GM18858 (cell line): Measurements from ENCODE around the gene MRPL55.

Experiments used
- ATAC-seq: cut with Tn5 transposase; IDR thresholded peaks from one replicate; pipeline ENCODE4 v1.9.1; 2021; ENCODE audit not compliant: unreplicated experiment

Gene MRPL55

DNA sequence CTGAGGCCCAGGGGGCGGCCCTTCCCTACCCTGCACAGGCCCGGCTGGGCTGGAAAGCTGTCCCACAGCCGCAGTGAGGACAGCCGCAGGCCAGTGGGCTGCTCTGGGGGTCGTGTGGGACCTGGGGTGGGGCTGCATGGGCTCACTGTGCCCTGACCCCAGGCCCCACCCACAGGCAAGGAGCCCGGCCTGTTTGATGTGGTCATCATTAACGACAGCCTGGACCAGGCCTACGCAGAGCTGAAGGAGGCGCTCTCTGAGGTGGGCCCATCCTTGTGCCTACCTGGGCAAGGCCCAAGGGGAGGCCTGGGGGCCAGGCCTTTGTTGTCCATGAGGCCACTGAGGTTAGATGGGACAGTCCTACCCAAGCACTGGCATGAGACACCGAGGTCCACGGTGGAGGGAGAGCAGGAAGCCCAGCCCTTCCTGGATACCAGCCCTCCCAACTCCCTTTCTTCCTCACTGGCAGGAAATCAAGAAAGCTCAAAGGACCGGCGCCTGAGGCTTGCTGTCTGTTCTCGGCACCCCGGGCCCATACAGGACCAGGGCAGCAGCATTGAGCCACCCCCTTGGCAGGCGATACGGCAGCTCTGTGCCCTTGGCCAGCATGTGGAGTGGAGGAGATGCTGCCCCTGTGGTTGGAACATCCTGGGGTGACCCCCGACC is 39.2 kb upstream of the MRPL55 start:
- ATAC-seq, result no peak

DNA sequence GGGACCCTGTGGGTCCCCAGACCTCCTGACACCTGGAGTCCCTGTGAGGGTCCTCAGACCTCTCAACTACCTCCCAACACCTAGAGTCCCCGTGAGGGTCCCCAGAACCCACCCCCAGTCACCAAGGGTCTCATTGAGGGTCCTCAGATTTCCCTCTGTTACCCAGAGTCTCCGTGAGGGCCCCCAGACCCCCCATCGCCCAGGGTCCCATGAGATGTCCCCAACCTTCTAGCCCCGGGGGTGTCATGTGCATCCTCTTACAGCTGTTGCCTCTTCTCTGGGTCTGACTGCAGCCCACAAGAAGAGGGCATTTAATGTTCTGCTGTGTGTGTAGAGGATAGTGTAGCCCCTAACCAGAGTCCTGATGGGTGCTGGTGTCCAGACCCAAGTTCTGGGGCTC is 38.7 kb upstream of the MRPL55 start:
- ATAC-seq, result no peak

DNA sequence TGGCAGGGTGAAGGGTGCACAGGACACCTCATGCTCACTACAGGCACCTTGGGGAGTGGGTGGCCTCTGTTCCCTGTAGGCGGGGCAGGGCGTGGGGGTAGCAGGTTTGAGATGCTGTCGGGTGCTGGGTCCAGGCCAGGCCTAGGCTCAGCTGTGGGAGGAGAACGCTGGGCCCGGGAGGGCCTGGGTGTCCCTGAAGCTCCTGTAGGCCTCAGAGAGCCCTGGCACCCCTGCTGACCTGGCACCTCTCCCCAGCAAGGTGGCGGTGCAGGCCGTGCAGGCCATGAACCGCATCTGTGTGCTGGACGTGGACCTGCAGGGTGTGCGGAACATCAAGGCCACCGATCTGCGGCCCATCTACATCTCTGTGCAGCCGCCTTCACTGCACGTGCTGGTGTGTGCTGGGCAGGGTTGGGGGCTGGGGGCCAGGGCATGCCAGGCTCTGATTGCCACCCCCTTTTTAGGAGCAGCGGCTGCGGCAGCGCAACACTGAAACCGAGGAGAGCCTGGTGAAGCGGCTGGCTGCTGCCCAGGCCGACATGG is 38.1 kb upstream of the MRPL55 start:
- ATAC-seq, result no peak

DNA sequence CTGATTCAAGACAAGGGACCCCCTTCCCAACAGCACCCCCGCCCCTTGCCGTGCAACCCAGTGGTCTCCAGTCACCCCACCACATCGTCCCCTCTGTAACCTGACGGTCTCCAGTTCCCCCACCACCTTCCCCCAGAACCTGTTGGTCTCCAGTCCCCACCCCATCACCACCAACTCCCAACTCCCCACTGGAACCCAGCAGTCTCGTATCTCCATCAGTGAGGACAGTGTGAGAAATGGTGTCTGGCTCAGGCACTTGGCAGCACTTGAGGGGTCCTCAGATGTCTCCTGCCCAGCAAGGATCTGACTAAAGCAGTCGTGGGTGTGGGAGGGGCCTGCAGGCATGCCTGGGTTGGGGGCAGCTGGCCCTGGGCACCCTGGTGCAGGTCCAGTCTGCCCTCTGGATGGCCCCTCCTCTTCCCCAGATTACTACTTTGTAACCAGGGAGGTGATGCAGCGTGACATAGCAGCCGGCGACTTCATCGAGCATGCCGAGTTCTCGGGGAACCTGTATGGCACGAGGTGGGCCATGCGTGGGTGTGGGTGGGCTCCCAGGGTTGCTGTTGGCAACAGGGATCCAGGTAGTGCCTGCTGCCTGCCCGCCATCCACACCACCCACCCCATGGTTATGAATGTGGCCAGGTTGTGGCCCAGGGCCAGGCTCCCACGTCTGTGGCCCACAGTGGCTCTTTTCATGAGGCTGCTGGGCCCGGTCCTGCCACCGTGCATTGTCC is 37.5 kb upstream of the MRPL55 start:
- no peak for ATAC-seq

DNA sequence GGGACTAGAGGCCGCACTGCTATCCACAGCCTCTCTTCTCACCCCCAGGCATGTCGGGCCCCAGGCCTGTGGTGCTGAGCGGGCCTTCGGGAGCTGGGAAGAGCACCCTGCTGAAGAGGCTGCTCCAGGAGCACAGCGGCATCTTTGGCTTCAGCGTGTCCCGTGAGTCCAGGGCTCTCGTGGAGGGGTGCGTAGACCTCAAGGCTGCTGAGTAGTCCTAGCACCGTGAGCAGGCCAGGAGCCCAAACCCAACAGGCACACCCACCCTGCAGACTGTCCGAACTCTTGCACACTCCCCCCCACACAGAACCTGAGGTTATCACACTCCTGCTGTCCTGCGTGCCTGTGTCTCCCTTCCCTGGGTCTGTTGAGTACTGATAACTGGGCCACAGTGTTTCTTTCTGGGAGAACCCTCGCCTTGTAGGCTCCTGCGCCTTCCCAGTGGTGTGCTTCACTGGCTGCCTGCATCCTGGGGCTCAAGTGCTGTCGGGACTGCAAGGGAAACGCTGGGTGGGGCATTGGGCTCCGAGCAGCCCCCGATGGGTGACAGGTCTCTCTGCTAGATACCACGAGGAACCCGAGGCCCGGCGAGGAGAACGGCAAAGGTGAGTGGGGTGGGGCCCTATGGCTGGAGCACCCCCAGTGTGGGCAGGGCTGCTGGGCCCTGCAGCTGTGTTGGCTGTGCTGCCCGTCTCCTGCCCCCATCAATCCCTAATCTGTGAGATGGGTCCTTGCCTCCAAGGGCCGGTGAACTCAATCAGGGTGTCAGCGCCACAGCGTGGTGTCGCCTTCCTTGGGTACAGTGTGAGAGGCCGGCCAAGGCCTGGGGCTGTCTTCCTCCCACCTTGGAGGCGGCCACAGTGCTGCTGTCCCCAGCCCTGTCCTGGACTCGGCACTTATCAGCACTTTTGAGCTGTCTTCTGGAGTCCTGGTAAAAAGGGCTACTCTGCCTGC is 36.6 kb upstream of the MRPL55 start:
- no peak for ATAC-seq

DNA sequence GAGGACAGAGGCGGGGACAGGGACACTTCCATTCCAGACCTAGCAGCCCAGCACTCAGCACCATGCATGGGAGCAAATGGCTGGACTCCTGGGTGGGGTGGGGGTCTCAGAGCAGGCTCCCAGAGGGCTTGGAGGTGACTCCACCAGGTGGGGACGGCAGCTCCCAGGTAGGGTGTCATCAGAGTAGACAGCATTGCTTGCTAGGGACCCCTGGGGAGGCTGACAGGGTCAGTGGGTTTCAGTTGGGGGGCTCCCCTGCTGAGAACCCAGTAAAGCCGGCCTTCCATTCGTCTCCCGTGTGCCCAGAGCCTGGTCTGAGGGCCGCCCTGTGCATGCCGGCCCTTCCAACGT is 35.9 kb upstream of the MRPL55 start:
- no peak for ATAC-seq

DNA sequence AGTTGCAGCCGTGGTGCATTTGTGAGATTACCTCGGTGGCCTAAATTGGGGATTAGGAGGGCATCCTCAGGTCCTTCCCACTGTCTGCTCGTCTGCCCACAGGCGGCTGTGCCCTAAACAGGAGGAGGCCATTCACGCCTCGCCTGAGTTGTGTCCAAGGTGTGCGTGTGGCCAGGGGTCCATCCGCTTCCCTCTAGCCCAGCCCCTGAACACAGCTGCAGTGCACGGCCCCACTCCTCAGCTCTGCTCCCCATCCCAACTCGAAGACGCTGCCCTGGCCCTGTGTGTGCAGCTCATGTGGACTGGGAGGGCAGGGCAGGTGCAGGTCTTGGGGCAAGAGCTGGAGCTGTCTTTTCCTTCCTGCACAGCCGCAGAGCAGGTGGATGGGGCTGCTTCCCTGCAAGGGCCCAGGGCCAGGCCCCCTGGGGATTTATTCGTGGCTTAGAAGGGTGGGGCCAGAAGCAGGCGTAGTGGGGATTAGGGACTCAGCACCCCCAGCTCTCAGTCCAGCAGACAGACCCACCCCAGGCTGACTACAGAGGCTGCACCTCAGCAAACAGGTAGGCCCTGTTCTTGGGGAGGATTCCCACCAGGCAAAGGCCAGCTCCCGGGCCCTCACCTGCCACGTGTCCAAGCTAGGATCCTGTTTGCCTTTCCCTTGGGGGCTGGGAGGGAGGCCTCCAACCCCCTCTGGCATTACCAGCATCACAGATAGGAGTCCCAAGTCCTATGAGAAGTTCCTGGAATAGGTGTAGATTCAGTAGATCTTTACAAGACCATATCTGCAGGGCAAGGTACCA is 35.3 kb upstream of the MRPL55 start:
- ATAC-seq, result no peak

DNA sequence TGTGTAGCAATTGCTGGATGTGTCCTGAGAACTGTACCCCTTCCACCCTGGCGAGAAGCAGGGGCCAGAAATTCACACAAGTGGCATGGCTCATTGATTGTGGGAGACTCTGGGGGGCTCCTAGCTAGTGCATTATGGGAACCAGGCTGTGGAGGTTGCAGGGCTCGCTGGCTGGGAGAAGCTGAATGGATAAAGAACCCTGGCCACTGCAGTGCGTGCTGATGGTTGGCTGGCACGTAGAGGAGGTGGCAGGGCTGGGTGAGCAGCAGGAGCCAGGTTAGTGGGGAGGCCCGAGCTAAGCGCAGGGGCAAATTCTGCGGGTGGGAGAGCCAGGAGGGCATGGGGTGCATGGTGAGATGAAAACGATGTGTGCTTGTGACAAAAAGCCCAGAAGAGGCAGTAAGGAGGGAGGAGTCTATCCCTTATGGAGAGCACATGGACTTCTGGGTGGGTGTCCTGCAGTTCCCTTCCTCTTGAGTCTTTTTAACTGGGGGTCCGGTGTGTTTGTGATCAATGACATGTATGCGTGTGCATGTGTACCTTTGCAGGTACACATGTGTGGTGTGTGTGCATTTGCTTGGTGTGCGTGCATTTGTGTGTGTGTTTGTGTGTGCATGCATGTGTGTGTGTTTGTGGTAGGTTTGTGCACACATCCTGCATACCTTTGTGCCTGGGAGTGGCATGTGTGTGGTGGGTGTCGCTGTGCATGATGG is 34.5 kb upstream of the MRPL55 start:
- no peak for ATAC-seq

DNA sequence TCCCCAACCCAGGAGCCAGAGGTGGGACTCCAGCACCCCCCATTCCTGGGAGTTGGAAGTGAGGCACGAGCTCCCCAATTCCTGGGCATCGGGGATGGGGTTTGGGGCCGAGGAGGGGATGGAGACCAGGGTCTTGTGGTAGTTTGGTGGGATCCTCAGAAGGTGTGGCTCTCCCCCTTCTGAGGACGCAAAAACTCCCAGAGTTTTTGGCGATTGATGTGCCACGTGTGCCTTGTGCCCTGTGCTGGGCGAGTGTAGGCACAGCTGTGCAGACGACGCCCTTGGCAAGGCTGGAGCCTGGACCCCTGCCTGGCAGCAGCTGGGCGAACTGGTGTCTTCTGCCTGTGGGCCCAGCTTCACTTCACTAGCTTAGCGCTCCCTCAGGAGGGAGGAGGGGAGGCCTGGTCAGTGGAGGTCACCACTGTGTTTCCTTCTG is 33.6 kb upstream of the MRPL55 start:
- ATAC-seq, result no peak

DNA sequence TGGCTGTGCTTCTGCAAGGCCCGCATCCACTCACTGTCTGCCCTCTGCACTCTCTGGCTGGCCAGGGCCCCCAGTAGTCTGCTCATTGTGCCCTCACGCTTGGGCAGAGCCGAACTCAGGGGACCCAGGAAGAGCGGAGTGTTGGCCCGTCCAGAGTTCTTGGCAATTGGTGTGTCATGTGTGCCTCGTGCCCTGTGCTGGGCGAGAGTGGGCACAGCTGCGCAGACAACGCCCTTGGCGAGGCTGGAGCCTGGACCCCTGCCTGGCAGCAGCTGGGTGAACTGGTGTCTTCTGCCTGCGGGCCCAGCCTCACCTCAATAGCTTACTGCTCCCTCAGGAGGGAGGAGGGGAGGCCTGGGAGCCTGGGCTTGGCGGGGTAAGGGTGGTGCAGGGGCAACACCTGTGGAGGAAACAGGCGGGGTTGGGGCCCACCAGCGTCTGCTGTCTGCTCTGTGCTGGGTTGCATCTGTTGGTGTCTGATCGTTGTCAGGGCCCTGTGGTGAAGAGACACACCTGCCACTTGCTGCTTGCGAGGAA is 33.1 kb upstream of the MRPL55 start:
- ATAC-seq, result no peak

DNA sequence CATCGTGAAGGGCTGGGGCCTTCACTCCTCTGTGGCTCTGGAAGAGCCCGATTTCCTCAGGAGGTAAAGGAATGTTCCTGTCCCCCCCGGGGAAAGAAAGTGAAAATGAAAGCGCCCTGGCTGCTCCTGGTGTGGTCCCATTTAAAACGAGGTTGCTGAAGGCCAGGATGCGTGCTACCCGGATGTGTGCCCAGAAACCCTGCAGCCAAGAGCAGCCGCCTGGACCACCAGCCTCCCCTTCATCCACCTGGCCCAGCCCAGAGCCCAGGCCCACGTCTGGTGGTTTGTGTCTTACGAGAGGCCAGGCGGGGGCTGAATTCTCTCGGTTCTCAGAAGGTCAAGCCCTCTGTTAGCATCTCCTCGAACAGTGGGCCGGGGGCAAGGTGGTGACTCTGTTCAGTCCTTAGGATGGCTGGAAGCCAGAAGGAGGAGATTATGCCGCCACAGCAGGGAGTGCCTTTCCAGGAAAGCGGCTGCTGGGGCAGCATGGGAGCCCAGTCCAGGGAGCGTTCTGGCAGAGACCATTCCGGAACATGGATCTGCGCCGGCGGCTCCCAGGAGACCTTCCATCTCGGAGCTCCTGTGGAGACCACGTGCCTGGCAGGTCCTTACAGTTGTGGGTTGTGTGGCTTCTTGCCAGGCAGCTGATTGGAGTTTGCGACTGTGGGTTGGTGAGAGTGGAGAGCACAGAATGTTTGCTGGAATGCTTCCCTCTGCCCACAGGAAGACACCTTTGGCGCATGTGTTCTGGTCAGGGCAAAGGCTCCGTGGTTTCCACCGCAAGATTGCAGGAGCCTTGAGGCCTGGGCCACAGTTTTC is 32.3 kb upstream of the MRPL55 start:
- ATAC-seq, result no peak

DNA sequence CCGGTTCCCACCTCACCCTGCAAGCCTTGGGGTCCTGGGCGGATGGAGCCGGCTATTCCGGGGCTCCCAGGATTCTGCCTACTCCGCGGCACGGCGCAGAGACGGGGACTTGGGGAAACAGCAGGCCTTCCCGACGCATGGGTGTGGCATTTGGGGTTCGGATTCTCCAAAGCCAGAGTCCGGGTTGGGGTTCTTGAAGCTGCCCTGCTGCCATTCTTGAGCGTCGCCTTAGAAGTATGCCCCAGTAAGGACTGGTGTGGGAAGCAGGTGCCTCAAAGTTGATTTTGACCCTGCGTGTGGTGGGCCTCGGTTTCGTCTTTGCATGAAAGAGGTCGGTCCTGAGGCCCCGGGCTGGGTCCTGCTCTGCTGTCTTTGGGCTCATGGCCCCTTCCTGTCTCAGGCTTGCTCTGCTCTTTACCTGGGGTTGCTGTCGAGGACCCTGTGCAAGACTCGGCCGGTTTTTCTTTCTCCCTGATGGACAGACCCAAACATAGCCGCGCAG is 31.7 kb upstream of the MRPL55 start:
- ATAC-seq, result no peak

DNA sequence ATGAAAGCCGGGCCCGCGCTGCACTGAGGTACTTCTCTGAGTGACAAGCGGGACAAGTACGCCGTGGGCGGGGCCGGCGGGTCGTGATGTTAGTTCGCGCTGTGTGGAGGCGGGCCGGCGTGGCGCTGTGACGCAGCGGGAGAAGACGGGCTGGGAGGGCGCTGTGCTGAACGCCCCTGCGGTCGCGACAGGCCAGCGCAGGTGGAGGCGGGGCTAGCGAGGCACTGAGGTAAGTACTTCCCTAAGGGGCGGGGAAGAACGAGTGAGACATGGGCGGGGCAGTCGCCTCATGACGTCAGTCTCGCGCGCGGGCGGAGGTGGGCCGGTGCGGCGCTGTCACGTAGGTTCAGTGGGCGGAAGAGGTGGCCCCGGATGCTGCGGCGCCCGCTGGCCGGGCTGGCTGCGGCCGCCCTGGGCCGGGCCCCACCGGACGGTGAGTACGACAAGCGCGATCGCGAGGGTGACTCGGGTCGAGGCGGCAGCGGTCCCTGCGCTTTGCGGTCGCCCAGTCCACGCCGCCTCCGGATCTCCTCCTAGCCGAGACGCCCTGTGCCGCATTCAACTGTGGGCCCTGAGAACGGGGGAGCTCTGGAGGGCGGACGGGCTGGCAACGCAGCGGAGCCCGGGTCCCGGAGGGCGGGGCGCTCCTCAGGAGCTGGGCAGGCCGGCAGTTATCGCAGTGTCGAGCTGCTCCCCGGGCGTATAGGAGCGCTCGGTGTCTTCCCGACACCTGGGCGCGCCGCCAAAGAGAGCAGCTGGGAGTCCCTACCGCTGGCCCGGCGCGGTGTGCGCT is 31.0 kb upstream of the MRPL55 start, which contains the start of gene GUK1:
TSS of gene GUK1 (plus strand) at position 349 of the 793 bp plus-strand sequence. CDS start at position 373, 24 bp downstream.
- ATAC-seq, result peak; percentile 88

DNA sequence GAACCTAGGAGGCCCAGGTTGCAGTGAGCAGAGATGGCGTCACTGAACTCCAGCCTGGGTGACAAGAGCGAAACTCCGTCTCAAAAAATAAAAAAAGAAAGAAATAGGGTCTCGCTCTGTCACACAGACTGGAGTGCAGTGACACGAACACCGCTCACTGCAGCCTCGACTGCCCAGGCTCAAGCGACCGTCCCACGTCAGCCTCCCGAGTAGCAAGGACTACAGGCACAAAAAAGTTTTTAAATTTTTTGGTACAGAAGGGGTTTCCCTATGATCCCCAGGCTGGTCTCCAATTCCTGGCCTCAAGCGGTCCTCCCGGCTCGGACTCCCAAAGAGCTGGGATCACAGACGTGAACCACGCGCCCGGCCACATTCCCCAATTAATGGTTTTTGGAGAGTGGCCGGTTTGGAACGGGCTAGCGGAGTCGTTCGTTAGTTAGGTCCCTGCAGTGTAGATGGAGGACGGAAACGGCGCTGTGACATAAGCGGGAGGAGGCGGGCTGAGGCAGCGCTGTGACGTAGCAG is 30.4 kb upstream of the MRPL55 start:
- ATAC-seq, result no peak

DNA sequence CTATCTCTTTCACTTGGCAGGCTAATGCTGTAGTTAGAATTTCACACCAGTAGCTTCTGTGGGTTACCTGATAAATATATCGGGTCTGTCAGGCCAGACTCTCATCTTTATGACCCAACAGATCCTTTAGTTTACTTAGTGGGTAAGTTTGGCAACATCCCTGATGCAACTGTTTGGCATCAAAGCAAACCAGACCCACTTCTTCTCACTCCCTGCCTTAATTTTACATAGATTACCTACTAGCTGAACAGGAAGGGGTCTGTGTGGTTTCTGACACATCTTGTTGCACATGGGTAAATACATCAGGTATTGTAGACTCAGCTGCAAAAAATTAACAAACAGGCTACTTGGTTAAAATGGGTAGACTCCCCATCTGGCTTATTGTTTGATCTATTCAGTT is 27.8 kb upstream of the MRPL55 start:
- ATAC-seq, result no peak

DNA sequence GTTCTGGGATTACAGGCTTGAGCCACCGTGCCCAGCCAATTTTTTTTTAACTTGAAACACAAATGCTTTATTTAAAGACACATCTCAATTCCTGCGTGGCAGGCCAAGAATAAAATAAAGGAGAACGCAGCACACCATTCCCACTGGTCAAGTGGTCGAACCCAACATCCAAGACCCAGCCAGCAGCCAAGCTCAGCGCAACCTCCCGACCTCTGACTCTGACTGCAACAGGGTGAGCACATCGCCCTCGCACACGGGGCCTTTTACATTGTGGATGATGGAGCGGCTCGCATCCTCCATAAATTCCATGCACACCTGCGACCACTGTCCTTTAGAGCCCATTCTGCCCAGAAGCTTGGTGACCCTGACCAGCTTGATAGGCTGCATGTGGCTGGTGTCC is 25.5 kb upstream of the MRPL55 start:
- no peak for ATAC-seq

DNA sequence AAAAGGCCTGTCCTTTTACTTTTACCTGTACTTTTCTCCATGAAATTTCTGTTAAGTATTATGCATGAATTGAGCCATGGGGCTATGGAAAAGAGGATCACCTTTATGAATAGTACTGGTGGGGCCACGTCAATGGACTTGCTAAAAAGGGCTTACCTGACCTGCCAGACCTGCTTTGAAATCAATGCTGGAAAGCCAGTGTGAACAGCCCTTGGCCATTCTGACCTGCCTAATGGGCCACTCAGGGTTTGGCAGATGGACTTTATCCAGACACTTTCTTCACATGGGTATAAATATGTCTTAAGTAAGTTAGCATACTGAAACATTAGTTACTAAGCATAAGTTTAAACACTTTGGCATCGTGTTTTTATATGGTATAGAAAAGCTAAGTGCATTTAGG is 22.7 kb upstream of the MRPL55 start:
- no peak for ATAC-seq

DNA sequence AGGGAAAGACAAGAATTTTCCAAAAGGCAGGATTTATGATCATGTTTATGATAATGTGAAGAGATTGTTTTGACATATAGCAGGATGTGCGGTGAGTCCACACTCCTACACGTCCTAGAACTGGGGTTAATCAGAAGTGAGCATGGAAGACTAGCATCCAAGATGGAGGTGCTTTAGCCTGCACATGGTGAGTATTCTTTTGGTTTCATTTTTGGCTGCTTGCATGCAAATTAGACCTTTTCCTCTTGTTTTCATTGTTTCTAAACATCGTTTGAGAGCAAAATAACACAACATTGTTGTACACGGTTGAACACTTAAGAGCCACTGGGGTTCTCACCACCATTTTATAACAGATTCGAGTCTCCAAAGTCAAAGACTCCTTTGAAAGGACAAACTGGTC is 16.1 kb upstream of the MRPL55 start:
- ATAC-seq, result no peak
